NK-92 (cell line): ENCODE data around the gene CLDN11.

ENCODE experiments used
- DNase-seq: peaks from one replicate; lab custom pipeline; 2025; ENCODE audit not compliant: unreplicated experiment; lab: John Stamatoyannopoulos, UW

CLDN11 gene

GRCh38 chr3:170470063-170471016 lies 51.7 kb downstream of the CLDN11 start:
- DNase-seq = no peak

- no peak for DNase-seq
Measured at GRCh38 chr3:170471149-170471548, 52.5 kb downstream of the CLDN11 start.

GRCh38 chr3:170473358-170473757 lies 54.7 kb downstream of the CLDN11 start:
- DNase-seq = no peak

- DNase-seq = no peak
Measured at GRCh38 chr3:170475092-170475685, 56.5 kb downstream of the CLDN11 start.

- no peak for DNase-seq
Measured at GRCh38 chr3:170476291-170476690, 57.6 kb downstream of the CLDN11 start.

- no peak for DNase-seq
Measured at GRCh38 chr3:170477395-170477794, 58.7 kb downstream of the CLDN11 start.

- no peak for DNase-seq
Measured at GRCh38 chr3:170480111-170480510, 61.4 kb downstream of the CLDN11 start.

- DNase-seq = no peak
Measured at GRCh38 chr3:170482199-170482598, 63.5 kb downstream of the CLDN11 start.

GRCh38 chr3:170483485-170484262 lies 65.0 kb downstream of the CLDN11 start:
- no peak for DNase-seq
